ENCODE results near the gene RPRD2. TPM values are rescaled to one million over a fixed set of nuclear protein-coding genes. Genes with fewer than 3 reads are reported as not detected.

RPRD2 gene
- total RNA-seq, 1 experiment from 2014 or later, result 46.6 TPM

DNA sequence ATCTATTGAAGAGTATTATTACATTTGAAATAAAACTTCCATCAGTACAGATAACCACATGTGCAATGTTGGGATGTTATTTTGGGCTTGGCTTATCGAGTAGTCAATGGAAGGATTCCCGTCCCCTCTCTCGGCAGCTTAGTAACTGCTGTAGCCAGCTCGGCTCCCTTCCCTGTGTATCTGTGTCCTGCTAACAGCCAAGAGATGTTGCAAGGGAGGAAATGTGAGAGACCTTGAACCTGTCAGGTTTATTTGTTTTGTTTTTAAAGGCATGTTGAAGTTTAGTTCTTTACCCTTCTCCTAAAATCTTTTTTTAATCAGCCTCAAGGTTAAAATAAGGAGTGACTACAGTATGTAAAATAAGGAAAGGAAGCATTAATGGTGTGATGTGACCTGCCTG, 109.7 kb downstream of the RPRD2 start:
- TF ChIP-seq EZH2 (IDR thresholded peaks at IDR 0.05; ENCODE audit: borderline replicate concordance, low read depth, low read length, poor library complexity, severe bottlenecking), result no peak
- TF ChIP-seq, protein P1, sequence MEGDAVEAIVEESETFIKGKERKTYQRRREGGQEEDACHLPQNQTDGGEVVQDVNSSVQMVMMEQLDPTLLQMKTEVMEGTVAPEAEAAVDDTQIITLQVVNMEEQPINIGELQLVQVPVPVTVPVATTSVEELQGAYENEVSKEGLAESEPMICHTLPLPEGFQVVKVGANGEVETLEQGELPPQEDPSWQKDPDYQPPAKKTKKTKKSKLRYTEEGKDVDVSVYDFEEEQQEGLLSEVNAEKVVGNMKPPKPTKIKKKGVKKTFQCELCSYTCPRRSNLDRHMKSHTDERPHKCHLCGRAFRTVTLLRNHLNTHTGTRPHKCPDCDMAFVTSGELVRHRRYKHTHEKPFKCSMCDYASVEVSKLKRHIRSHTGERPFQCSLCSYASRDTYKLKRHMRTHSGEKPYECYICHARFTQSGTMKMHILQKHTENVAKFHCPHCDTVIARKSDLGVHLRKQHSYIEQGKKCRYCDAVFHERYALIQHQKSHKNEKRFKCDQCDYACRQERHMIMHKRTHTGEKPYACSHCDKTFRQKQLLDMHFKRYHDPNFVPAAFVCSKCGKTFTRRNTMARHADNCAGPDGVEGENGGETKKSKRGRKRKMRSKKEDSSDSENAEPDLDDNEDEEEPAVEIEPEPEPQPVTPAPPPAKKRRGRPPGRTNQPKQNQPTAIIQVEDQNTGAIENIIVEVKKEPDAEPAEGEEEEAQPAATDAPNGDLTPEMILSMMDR (conservative IDR thresholded peaks at IDR 0.05; ENCODE audit: low read depth, low read length), result no peak
- intact Hi-C loops (cut with micrococcal nuclease; ENCODE audit: unreplicated experiment), result loop anchor here (10.0 kb wide), 1 partner anchor 521 kb away; no protein-coding TSS in a partner anchor
- ChIA-PET CTCF (no interaction called here), POLR2A (ENCODE audit: low non-redundant PET) (no interaction called here)
- Histone ChIP-seq H3K27ac (ENCODE audit: low read depth, low read length, poor library complexity, severe bottlenecking) (no peak overlapping the region), H3K27me3 (replicated peaks; ENCODE audit: insufficient read depth, low read depth, low read length, poor library complexity) (no peaks in the 10 kb centered on the region), H3K36me3 (ENCODE audit: insufficient read depth, low read length, poor library complexity, severe bottlenecking) (peaks cover 35% of the 10 kb centered on the region), H3K9me3 (ENCODE audit: low read depth, low read length, poor library complexity, severe bottlenecking) (no peaks in the 10 kb centered on the region), H3K4me3 (ENCODE audit: low read depth, low read length, poor library complexity, severe bottlenecking) (no peak overlapping the region), H3K4me1 (ENCODE audit: insufficient read depth, low read length, poor library complexity, severe bottlenecking) (no peaks in the 10 kb centered on the region)
- DNase-seq (ENCODE audit: low spot score), result no peak
- no TSS peak for BruUV-seq (replicated peaks)

DNA sequence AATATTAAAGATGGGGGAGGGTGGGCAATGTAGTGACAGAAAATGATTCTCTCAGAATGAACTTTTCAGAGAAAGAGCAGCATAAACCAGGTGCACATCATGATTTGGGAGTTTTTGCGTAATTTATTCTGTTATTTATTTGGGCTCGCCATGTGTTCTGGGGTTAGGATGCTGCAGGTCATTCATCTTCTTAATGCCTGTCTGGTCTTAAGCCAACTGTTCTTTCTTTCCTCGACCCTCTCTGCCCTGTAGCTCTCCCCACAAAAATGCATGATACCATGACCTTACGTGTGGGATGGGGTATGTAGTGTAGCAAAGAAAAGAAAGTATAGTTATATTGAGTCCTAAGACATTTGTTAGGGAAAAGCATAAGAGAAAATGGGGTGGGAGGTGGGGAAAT, 110.9 kb downstream of the RPRD2 start:
- Histone ChIP-seq H3K36me3 (ENCODE audit: insufficient read depth, low read length, poor library complexity, severe bottlenecking) (peaks cover 31% of the 10 kb centered on the region), H3K4me1 (ENCODE audit: insufficient read depth, low read length, poor library complexity, severe bottlenecking) (no peaks in the 10 kb centered on the region), H3K9me3 (ENCODE audit: low read depth, low read length, poor library complexity, severe bottlenecking) (no peaks in the 10 kb centered on the region), H3K27ac (ENCODE audit: low read depth, low read length, poor library complexity, severe bottlenecking) (no peak overlapping the region), H3K27me3 (replicated peaks; ENCODE audit: insufficient read depth, low read depth, low read length, poor library complexity) (no peaks in the 10 kb centered on the region), H3K4me3 (ENCODE audit: low read depth, low read length, poor library complexity, severe bottlenecking) (no peak overlapping the region)
- intact Hi-C loops (cut with micrococcal nuclease; ENCODE audit: unreplicated experiment), result loop anchor here (10.0 kb wide), 1 partner anchor 520 kb away; no protein-coding TSS in a partner anchor
- TF ChIP-seq, protein P1 (conservative IDR thresholded peaks at IDR 0.05; ENCODE audit: low read depth, low read length), result no peak
- TF ChIP-seq EZH2 (IDR thresholded peaks at IDR 0.05; ENCODE audit: borderline replicate concordance, low read depth, low read length, poor library complexity, severe bottlenecking), result no peak
- CTCF ChIA-PET, result no interaction called here
- DNase-seq (ENCODE audit: low spot score), result no peak
- POLR2A ChIA-PET (ENCODE audit: low non-redundant PET), result no interaction called here
- BruUV-seq (replicated peaks), result no TSS peak

GRCh38 chr1:150476754-150477153, 112.8 kb downstream of the RPRD2 start:
- BruUV-seq (replicated peaks), result no TSS peak
- peaks cover 12% of the 10 kb centered on the region for H3K36me3 ChIP-seq (ENCODE audit: insufficient read depth, low read length, poor library complexity, severe bottlenecking)
- no peak overlapping the region for H3K4me3 ChIP-seq (ENCODE audit: low read depth, low read length, poor library complexity, severe bottlenecking)
- no peaks in the 10 kb centered on the region for H3K4me1 ChIP-seq (ENCODE audit: insufficient read depth, low read length, poor library complexity, severe bottlenecking)
- H3K27me3 ChIP-seq (replicated peaks; ENCODE audit: insufficient read depth, low read depth, low read length, poor library complexity), result no peaks in the 10 kb centered on the region
- no peak for TF ChIP-seq EZH2 (IDR thresholded peaks at IDR 0.05; ENCODE audit: borderline replicate concordance, low read depth, low read length, poor library complexity, severe bottlenecking)
- POLR2A ChIA-PET (ENCODE audit: low non-redundant PET), result no interaction called here
- no peak overlapping the region for H3K27ac ChIP-seq (ENCODE audit: low read depth, low read length, poor library complexity, severe bottlenecking)
- CTCF ChIA-PET, result no interaction called here
- H3K9me3 ChIP-seq (ENCODE audit: low read depth, low read length, poor library complexity, severe bottlenecking), result no peaks in the 10 kb centered on the region
- no peak for DNase-seq (ENCODE audit: low spot score)
- intact Hi-C loops (cut with micrococcal nuclease; ENCODE audit: unreplicated experiment), result loop anchor here (10.0 kb wide), 1 partner anchor 518 kb away; no protein-coding TSS in a partner anchor

GRCh38 chr1:150477320-150477719, 113.4 kb downstream of the RPRD2 start:
- H3K4me3 ChIP-seq (ENCODE audit: low read depth, low read length, poor library complexity, severe bottlenecking), result no peak overlapping the region
- TF ChIP-seq, protein P1 (conservative IDR thresholded peaks at IDR 0.05; ENCODE audit: low read depth, low read length), result no peak
- TF ChIP-seq EZH2 (IDR thresholded peaks at IDR 0.05; ENCODE audit: borderline replicate concordance, low read depth, low read length, poor library complexity, severe bottlenecking), result no peak
- no peaks in the 10 kb centered on the region for H3K4me1 ChIP-seq (ENCODE audit: insufficient read depth, low read length, poor library complexity, severe bottlenecking)
- no TSS peak for BruUV-seq (replicated peaks)
- ChIA-PET POLR2A (ENCODE audit: low non-redundant PET) (no interaction called here), CTCF (no interaction called here)
- no peaks in the 10 kb centered on the region for H3K9me3 ChIP-seq (ENCODE audit: low read depth, low read length, poor library complexity, severe bottlenecking)
- peaks cover 6% of the 10 kb centered on the region for H3K36me3 ChIP-seq (ENCODE audit: insufficient read depth, low read length, poor library complexity, severe bottlenecking)
- no peaks in the 10 kb centered on the region for H3K27me3 ChIP-seq (replicated peaks; ENCODE audit: insufficient read depth, low read depth, low read length, poor library complexity)
- no peak for DNase-seq (ENCODE audit: low spot score)
- H3K27ac ChIP-seq (ENCODE audit: low read depth, low read length, poor library complexity, severe bottlenecking), result no peak overlapping the region
- intact Hi-C loops (cut with micrococcal nuclease; ENCODE audit: unreplicated experiment), result loop anchor here (10.0 kb wide), 1 partner anchor 517 kb away; no protein-coding TSS in a partner anchor

Data from A673 (cell line).